Measurements from ENCODE around the gene LPCAT3. TPM values are rescaled to one million over a fixed set of nuclear protein-coding genes. Genes with fewer than 3 reads are reported as not detected.
A peak's percentile ranks its signal among the peaks of the same experiment; 100 is the strongest.

Gene LPCAT3
- total RNA-seq, 1 experiment from 2014 or later: 45.8 TPM

DNA sequence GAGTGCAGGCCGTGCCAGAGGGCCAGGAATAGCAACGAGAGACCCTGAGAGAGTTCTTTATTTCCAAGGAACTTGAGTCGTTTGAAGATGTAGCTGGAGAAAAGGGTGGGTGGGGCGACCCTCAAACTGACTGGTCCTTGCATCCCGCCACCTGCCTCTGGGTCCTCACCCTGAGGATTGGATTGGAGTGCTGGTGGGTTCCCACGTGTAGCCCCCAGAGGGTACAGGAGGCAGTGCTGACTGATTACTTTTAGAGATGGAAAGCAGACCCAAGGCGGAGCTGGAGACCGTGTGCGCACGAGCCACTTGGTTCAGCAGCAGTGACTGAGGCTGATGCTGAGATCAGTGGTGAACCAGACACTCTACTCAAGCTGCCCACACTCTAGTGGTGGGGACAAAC is 40.6 kb downstream of the LPCAT3 start:
- RAD21 ChIA-PET (ENCODE audit: low non-redundant PET in 1 of 2, low total read pairs in 2 of 2, uncharacterized antibody in 2 of 2, unreplicated experiment in 2 of 2): no interaction called here
- intact Hi-C loops (cut with micrococcal nuclease): no loop called here
- H4K20me1 ChIP-seq (ENCODE audit: insufficient read depth): no peaks in the 10 kb centered on the region
- H3K4me2 ChIP-seq (ENCODE audit: low read length): no peak overlapping the region
- no TSS peak for BruUV-seq (replicated peaks)
- TF ChIP-seq ZNF274 (IDR thresholded peaks at IDR 0.05; ENCODE audit: low read depth, low read length): no peak
- TF ChIP-seq, protein P1, sequence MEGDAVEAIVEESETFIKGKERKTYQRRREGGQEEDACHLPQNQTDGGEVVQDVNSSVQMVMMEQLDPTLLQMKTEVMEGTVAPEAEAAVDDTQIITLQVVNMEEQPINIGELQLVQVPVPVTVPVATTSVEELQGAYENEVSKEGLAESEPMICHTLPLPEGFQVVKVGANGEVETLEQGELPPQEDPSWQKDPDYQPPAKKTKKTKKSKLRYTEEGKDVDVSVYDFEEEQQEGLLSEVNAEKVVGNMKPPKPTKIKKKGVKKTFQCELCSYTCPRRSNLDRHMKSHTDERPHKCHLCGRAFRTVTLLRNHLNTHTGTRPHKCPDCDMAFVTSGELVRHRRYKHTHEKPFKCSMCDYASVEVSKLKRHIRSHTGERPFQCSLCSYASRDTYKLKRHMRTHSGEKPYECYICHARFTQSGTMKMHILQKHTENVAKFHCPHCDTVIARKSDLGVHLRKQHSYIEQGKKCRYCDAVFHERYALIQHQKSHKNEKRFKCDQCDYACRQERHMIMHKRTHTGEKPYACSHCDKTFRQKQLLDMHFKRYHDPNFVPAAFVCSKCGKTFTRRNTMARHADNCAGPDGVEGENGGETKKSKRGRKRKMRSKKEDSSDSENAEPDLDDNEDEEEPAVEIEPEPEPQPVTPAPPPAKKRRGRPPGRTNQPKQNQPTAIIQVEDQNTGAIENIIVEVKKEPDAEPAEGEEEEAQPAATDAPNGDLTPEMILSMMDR (IDR thresholded peaks at IDR 0.05 in 2 of 3, conservative IDR thresholded peaks at IDR 0.05 in 1 of 3; ENCODE audit: borderline replicate concordance in 1 of 3, insufficient read depth in 1 of 3, low read depth in 2 of 3, low read length in 2 of 3): no peak
- no peak for TF ChIP-seq POLR2A (IDR thresholded peaks at IDR 0.05; ENCODE audit: borderline replicate concordance, extremely low read depth, insufficient read depth, insufficient read length)
- POLR2A ChIA-PET: interaction anchor here (1.4 kb wide), 1 partner anchor 131 kb away, joined by 3 read pairs; the partner anchor contains the start of gene C1RL
- no peaks in the 10 kb centered on the region for H3K9me3 ChIP-seq (ENCODE audit: control insufficient read depth in 1 of 2, insufficient read depth in 1 of 2, low read depth in 1 of 2, low read length in 2 of 2)
- no peak overlapping the region for H3K27ac ChIP-seq (ENCODE audit: low read depth, low read length)
- H3K27me3 ChIP-seq (ENCODE audit: insufficient read depth, low read length): no peaks in the 10 kb centered on the region
- ATAC-seq (peak; percentile 21; the same call in 1 of the 2 replicates), DNase-seq (ENCODE audit: low read depth, low spot score) (no peak)
- H3K9ac ChIP-seq (ENCODE audit: low read length): no peak overlapping the region
- CTCF ChIA-PET: interaction anchor here (1.0 to 1.4 kb wide), 2 partner anchors 13 to 33 kb away, joined by 3 read pairs; no protein-coding TSS in a partner anchor
- no peaks in the 10 kb centered on the region for H3K9me2 ChIP-seq (ENCODE audit: insufficient read depth)
- no peak overlapping the region for H3K4me3 ChIP-seq (replicated peaks in 1 of 2; ENCODE audit: low read depth in 1 of 2, low read length in 2 of 2)
- H3K79me2 ChIP-seq (ENCODE audit: insufficient read depth, low read length): peaks cover 21% of the 10 kb centered on the region
- H3K4me1 ChIP-seq (ENCODE audit: control insufficient read depth in 1 of 2, insufficient read depth in 2 of 2, low read length in 2 of 2): peaks cover 0 to under 1% of the 10 kb centered on the region in 2 experiments; a peak in 2 of 4 replicates
- H3K36me3 ChIP-seq (ENCODE audit: control insufficient read depth in 1 of 2, insufficient read depth in 2 of 2, low read length in 2 of 2): peaks cover 60% of the 10 kb centered on the region in 2 experiments
- no peak overlapping the region for H2AFZ ChIP-seq (ENCODE audit: low read depth, low read length, poor library complexity, severe bottlenecking)

DNA sequence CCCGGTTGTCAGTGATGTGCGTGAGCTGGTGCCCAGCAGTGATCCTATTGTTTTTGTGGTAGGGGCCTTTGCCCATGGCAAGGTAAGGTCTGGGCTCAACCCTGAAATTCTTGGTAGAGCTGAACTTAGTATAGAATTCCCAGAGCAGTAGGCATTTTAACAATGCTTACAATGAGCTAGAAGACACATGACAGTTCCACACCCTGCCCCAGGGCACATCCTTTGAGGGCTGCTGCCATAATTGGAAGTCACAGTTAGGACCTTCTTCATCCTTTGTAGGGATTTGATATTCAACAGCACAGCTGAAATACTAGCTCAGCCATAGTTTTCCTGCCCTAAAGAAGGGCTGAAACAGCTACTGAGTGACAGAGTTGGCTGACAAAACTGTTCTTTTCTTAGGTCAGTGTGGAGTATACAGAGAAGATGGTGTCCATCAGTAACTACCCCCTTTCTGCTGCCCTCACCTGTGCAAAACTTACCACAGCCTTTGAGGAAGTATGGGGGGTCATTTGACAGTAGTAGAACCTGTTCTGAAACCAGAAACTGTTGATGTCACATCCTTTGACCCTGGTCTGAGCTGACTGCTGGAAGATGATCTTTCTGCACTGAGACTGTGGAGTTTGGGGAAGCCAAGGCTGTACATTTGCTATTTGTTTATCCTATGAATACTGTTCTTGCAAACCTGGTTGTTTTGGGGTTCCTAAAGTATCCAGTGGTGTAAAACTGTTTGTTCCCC is 42.8 kb downstream of the LPCAT3 start:
- H3K79me2 ChIP-seq (ENCODE audit: insufficient read depth, low read length): peaks cover 42% of the 10 kb centered on the region
- H3K4me2 ChIP-seq (ENCODE audit: low read length): no peak overlapping the region
- H3K9me3 ChIP-seq (ENCODE audit: control insufficient read depth in 1 of 2, insufficient read depth in 1 of 2, low read depth in 1 of 2, low read length in 2 of 2): no peaks in the 10 kb centered on the region
- no peak overlapping the region for H3K27ac ChIP-seq (ENCODE audit: low read depth, low read length)
- POLR2A ChIA-PET: interaction anchor here (1.0 to 1.9 kb wide), 3 partner anchors 29 to 43 kb away, joined by 3 to 7 read pairs (median 3); partner anchors contain the start of genes C12orf57, LPCAT3 and RNU7-1
- no peak overlapping the region for H3K9ac ChIP-seq (ENCODE audit: low read length)
- ATAC-seq: no peak
- H3K4me1 ChIP-seq (ENCODE audit: control insufficient read depth in 1 of 2, insufficient read depth in 2 of 2, low read length in 2 of 2): peaks cover 7 to 11% of the 10 kb centered on the region in 2 experiments
- no peaks in the 10 kb centered on the region for H3K9me2 ChIP-seq (ENCODE audit: insufficient read depth)
- CTCF ChIA-PET: no interaction called here
- no peaks in the 10 kb centered on the region for H4K20me1 ChIP-seq (ENCODE audit: insufficient read depth)
- intact Hi-C loops (cut with micrococcal nuclease): no loop called here
- BruUV-seq (replicated peaks): no TSS peak
- H3K4me3 ChIP-seq (replicated peaks in 1 of 2; ENCODE audit: low read depth in 1 of 2, low read length in 2 of 2): no peak overlapping the region
- no peaks in the 10 kb centered on the region for H3K27me3 ChIP-seq (ENCODE audit: insufficient read depth, low read length)
- H2AFZ ChIP-seq (ENCODE audit: low read depth, low read length, poor library complexity, severe bottlenecking): no peak overlapping the region
- no peak for DNase-seq (ENCODE audit: low read depth, low spot score)
- peaks cover 43 to 56% of the 10 kb centered on the region in 2 experiments for H3K36me3 ChIP-seq (ENCODE audit: control insufficient read depth in 1 of 2, insufficient read depth in 2 of 2, low read length in 2 of 2)
- RAD21 ChIA-PET (ENCODE audit: low non-redundant PET in 1 of 2, low total read pairs in 2 of 2, uncharacterized antibody in 2 of 2, unreplicated experiment in 2 of 2): no interaction called here
- TF ChIP-seq FOSL1 (IDR thresholded peaks at IDR 0.05; ENCODE audit: low read depth) (no peak), EZH2phosphoT487 (IDR thresholded peaks at IDR 0.05; ENCODE audit: borderline replicate concordance) (no peak), CBX3 (IDR thresholded peaks at IDR 0.05; ENCODE audit: low read depth) (no peak), RAD21 (IDR thresholded peaks at IDR 0.05; ENCODE audit: low read depth) (no peak), POLR2A (IDR thresholded peaks at IDR 0.05; ENCODE audit: borderline replicate concordance, extremely low read depth, insufficient read depth, insufficient read length) (no peak), ZFX (IDR thresholded peaks at IDR 0.05) (no peak), POLR2AphosphoS5 (IDR thresholded peaks at IDR 0.05; ENCODE audit: low read depth, low read length) (no peak), CEBPB (IDR thresholded peaks at IDR 0.05; ENCODE audit: low read depth) (no peak), SRF (IDR thresholded peaks at IDR 0.05; ENCODE audit: low read depth) (no peak), YY1 (IDR thresholded peaks at IDR 0.05; ENCODE audit: extremely low read depth, insufficient replicate concordance, low read depth, low read length) (no peak)
- TF ChIP-seq, protein P2, sequence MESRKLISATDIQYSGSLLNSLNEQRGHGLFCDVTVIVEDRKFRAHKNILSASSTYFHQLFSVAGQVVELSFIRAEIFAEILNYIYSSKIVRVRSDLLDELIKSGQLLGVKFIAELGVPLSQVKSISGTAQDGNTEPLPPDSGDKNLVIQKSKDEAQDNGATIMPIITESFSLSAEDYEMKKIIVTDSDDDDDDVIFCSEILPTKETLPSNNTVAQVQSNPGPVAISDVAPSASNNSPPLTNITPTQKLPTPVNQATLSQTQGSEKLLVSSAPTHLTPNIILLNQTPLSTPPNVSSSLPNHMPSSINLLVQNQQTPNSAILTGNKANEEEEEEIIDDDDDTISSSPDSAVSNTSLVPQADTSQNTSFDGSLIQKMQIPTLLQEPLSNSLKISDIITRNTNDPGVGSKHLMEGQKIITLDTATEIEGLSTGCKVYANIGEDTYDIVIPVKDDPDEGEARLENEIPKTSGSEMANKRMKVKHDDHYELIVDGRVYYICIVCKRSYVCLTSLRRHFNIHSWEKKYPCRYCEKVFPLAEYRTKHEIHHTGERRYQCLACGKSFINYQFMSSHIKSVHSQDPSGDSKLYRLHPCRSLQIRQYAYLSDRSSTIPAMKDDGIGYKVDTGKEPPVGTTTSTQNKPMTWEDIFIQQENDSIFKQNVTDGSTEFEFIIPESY (IDR thresholded peaks at IDR 0.05; ENCODE audit: extremely low read depth, insufficient replicate concordance, low read length): no peak

All from HCT116 (cell line).